HTERT RPE-1 (cell line): ENCODE results near the gene MYH7B.

Source experiments
- in situ Hi-C: fragments of 300-500 bp; cut with MboI; formaldehyde crosslinking; loops from 4 replicates; pipeline ENCODE4 v1.14.3; 2020; ENCODE audit warnings: low sequenced_read_pairs

Gene MYH7B

GRCh38 chr20:34955231-34956040, at the start of gene MYH7B, which contains the start of gene GSS:
MYH7B (plus strand) TSS chr20:34955868; CDS start chr20:34978006, 22,138 bp downstream.
GSS (minus strand) TSS chr20:34955806; CDS start chr20:34951852, 3,954 bp downstream.
- in situ Hi-C loops = no loop called here

GRCh38 chr20:34907616-34908469, 47.8 kb upstream of the MYH7B start:
- in situ Hi-C loops = no loop called here

- in situ Hi-C loops = no loop called here
These were observed 40.5 kb upstream of the MYH7B start for GRCh38 chr20:34915131-34915530.

- in situ Hi-C loops = no loop called here
These were observed 39.8 kb upstream of the MYH7B start for GRCh38 chr20:34915749-34916455.

- in situ Hi-C loops = no loop called here
These were observed 38.8 kb upstream of the MYH7B start for GRCh38 chr20:34916774-34917354.

- in situ Hi-C loops = no loop called here
These were observed 35.6 kb upstream of the MYH7B start for GRCh38 chr20:34920055-34920454.

- in situ Hi-C loops = no loop called here
These were observed 34.2 kb upstream of the MYH7B start for GRCh38 chr20:34921436-34921835.

GRCh38 chr20:34922654-34923381, 32.9 kb upstream of the MYH7B start:
- in situ Hi-C loops = no loop called here

GRCh38 chr20:34923414-34923813, 32.3 kb upstream of the MYH7B start:
- in situ Hi-C loops = no loop called here

- in situ Hi-C loops = no loop called here
These were observed 30.3 kb upstream of the MYH7B start for GRCh38 chr20:34925341-34925740.

- in situ Hi-C loops = no loop called here
These were observed 29.7 kb upstream of the MYH7B start for GRCh38 chr20:34925981-34926380.

GRCh38 chr20:34926581-34926980, 29.1 kb upstream of the MYH7B start:
- in situ Hi-C loops = no loop called here

GRCh38 chr20:34927736-34928135, 27.9 kb upstream of the MYH7B start:
- in situ Hi-C loops = no loop called here

- in situ Hi-C loops = no loop called here
These were observed 27.3 kb upstream of the MYH7B start for GRCh38 chr20:34928411-34928810.

- in situ Hi-C loops = no loop called here
These were observed 23.9 kb upstream of the MYH7B start for GRCh38 chr20:34931771-34932170.

GRCh38 chr20:34938466-34939163, 17.1 kb upstream of the MYH7B start:
- in situ Hi-C loops = no loop called here

GRCh38 chr20:34940081-34940481, 15.6 kb upstream of the MYH7B start:
- in situ Hi-C loops = no loop called here

- in situ Hi-C loops = no loop called here
These were observed 14.4 kb upstream of the MYH7B start for GRCh38 chr20:34941226-34941625.

GRCh38 chr20:34942301-34942700, 13.4 kb upstream of the MYH7B start:
- in situ Hi-C loops = no loop called here
